AG09319 (cell line): ENCODE data around the gene ZBTB39.

Source experiments
- DNase-seq: peaks from one replicate; pipeline ENCODE4 v3.0.0-alpha.2; 2010; ENCODE audit warnings: low read depth; ENCODE audit errors: extremely low read depth
- TF ChIP-seq, protein P1 (sequence below): IDR thresholded peaks from 2 replicates; pipeline ENCODE4 v1.5.1; 2011; ENCODE audit warnings: low read depth, mild to moderate bottlenecking, inconsistent platforms, low read length, moderate library complexity

ZBTB39 gene

DNA sequence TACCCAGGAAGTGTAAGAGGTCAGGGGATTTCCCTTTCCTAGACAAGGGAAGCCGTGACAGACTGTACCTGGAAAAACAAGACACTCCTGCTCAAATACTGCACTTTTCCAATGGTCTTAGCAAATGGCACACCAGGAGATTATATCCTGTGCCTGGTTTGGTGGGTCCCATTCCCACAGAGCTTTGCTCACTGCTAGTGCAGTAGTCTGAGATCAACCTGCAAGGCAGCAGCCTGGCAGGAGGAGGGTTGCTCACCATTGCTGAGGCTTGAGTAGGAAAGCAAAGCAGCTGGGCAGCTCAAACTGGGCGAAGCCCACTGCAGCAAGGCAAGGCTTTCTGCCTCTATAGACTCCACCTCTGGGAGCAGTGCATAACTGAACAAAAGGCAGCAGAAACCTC lies 47.9 kb downstream of the ZBTB39 start:
- DNase-seq = no peak
- TF ChIP-seq, protein P1, sequence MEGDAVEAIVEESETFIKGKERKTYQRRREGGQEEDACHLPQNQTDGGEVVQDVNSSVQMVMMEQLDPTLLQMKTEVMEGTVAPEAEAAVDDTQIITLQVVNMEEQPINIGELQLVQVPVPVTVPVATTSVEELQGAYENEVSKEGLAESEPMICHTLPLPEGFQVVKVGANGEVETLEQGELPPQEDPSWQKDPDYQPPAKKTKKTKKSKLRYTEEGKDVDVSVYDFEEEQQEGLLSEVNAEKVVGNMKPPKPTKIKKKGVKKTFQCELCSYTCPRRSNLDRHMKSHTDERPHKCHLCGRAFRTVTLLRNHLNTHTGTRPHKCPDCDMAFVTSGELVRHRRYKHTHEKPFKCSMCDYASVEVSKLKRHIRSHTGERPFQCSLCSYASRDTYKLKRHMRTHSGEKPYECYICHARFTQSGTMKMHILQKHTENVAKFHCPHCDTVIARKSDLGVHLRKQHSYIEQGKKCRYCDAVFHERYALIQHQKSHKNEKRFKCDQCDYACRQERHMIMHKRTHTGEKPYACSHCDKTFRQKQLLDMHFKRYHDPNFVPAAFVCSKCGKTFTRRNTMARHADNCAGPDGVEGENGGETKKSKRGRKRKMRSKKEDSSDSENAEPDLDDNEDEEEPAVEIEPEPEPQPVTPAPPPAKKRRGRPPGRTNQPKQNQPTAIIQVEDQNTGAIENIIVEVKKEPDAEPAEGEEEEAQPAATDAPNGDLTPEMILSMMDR = no peak

DNA sequence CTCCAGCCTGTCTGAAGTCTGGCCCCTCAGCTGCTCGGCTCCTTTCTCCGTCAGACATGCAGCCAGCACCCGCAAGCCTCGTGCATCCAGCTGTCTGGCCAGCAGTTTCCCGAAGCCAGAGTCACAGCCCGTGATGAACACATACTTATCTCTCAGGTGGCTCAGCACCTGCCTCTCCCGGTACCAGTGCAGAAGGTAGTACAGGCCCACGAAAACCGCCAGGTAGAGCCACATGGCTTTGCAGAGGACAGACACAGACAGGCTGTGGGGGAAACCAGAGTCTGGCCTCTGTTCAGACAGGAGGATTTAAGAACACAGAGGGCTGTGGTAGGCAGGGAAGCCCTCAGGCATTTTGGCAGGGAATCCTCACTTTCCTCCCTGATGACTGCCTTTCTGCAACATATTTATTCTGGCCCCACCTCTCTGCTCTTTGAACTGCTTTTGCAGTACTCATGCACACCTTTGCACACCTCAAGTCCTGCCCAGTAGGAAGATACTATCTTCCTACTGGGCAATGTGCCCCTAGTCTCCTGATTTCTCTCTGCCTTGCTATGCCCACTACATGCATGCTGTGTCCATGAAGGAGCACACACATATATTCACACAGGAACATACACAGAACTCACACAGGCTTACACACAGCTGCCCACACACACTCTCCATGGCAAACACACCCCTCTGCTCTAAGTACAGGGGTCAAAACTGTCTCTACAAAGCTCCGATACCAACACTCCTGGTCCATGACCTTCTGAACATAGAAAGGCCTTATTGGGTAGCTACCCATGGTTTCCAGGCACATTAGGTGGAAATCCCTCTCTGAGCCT lies 48.9 kb downstream of the ZBTB39 start, which contains the start of gene RDH16:
RDH16 (minus strand) TSS at position 380 of the 824 bp plus-strand sequence; CDS start at position 234, 146 bp downstream.
- TF ChIP-seq, protein P1 = no peak
- DNase-seq = no peak

DNA sequence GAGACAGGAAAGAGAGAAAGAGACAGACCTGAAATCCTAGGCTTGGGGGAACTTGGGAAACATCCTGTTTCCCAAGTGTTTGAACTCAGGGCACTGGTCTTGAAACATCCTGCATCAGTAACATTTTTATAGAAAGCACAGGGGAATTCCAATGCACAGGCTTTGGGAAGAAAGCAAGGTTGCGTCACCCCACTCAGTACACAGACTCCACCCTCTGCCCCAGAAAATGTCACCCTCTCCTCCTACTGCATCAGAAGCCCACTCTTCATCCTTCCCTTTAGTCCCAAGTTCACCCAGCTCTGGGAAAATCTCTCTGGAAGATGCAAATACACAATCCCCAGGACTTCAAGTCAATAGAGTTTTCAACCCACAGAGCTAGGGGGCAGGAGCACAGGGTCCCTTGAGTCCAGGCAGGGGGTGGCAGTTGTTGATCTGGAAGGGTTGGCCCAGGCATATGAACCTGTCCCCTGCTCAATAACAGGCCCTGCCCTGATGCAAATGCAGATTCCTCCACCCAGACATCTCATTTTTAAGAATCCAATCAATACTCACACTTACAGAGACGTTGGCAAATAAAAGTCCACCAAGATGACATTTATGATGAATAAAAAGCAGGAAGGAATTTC lies 50.6 kb downstream of the ZBTB39 start:
- no peak for DNase-seq
- TF ChIP-seq, protein P1 = no peak

DNA sequence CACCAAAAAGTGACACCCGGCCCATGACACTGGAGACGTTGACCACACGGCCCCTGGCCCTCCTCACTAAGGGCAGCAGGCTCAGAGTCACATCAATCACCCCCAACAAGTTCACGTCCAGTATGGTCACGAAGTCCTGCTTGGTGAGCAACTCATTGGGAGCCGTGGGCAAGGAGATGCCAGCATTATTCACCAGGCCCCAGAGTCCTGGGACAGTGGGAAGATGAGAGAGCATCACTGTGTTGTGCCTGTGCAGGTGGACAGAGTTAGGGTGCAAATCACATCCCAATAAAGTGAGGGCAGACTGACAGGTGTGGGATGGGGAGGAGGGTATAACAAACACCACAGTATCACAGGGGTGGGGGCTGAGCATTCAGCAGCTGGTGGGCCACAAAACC lies 51.4 kb downstream of the ZBTB39 start:
- TF ChIP-seq, protein P1 = no peak
- DNase-seq = no peak

DNA sequence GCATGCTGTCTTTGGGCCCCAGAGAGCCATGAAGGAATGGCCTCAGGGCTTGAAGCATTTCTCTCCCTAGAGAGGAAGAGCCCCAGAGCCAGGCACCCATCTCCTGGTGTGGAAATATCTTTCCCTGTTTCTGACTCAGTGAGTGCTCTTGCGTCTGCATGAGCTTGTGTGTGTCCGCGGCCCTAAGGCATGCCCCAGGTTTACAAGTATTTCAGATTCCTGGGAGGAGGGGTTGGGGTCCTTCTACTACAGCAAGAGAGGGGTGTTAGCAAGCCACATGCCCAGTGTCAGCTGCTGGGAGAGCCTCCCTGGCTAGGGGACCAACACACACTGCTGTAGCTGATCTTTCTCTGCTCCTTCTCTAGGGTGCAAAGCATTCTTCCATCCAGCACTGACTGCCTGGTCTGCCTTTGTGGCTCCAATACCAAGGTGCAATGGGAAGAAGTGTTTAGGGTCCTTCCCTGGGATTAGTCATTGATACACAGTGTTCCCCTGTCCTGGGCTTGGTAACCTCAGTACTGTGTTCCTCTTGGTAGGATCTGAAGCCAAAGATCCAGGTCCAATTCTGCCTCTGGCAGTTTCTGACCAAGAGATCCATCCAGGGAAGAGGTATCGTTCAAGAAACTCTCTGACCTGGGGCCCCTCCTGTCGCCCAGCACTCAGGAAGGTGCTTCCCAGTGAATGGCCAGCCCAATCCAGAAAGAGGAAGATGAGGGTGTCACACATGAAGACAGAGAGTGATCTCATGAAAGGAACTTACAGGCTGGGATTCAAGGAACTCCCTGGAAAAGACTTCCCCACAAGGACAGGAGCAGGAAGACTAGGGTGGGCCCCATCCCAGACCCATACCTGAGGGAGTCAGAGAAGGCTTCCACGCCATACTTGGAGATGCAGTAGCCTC lies 52.0 kb downstream of the ZBTB39 start:
- TF ChIP-seq, protein P1 = no peak
- DNase-seq = no peak

DNA sequence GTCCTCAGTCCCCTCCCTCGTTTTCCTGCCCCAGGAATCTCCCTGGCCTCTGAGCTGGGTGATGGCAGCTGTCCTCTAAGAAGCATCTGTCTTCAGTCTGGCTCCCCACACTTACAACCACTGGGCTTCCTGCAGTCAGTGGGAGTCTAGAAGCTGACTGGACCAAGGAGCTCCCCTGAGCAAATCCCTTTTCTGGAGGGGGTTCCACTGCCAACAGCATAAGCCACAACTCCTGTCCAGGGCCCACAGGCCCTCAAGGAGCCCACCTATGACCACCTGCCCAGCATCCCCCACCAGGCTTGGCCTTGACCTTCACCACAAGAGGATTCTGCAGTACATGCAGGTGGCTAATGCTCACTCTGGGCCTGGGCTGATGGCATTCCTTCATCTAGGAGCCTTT lies 53.0 kb downstream of the ZBTB39 start:
- DNase-seq = no peak
- TF ChIP-seq, protein P1 = no peak
